Uterus (tissue), 2 donors: ENCODE results near the gene TMEM128.
"Not testable (repeated sequence)": the region's sequence is repeated elsewhere in the genome, so short reads cannot be mapped to it uniquely, and the experiment has no call there.

Experiments used
- CTCF ChIP-seq, 4 experiments: fragments of 200-600 bp in 2 of 4; fragments of 450-650 bp in 2 of 4; sonication (generic) in 2 of 4; IDR thresholded peaks; one replicate each; pipeline ENCODE4 v1.5.1; 2016 to 2019; ENCODE audit warnings: antibody characterized with exemption in 4 of 4, mild to moderate bottlenecking in 2 of 4, moderate library complexity in 1 of 4
- POLR2A ChIP-seq, 2 donors: fragments of 450-650 bp; IDR thresholded peaks; one replicate each; pipeline ENCODE4 v1.6.1; 2016; ENCODE audit warnings: antibody characterized with exemption in 2 of 2, mild to moderate bottlenecking in 1 of 2, moderate library complexity in 1 of 2

DNA sequence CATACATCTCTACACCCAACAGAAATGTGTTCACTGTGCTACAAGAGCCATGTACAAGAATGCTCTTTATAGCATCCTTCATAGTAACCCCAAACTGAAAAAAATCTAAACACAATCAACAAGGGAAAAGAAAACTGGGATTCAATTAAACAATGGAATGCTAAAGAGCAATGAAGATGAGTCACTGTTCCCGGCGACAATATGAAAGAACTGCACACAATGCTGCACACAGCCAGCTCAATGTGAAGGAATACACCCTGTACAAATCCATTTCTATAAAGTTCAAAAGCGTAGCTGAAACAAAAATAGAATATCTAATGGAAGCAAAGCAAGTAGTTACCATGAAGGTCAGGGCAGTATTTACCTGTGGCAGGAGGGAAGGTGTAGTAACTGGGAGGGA lies 8.5 kb downstream of the TMEM128 start:
- TF ChIP-seq POLR2A, CTCF (IDR thresholded peaks at IDR 0.05): not testable (repeated sequence)
